HEK293T (cell line): Measurements from ENCODE around the gene RHOJ.

Experiments
- FOXM1 ChIP-seq: fragments of 450-650 bp; IDR thresholded peaks from 2 replicates; pipeline ENCODE4 v1.6.1; 2017; ENCODE audit warnings: mild to moderate bottlenecking, borderline replicate concordance
- L3MBTL2 ChIP-seq: fragments of 450-650 bp; conservative IDR thresholded peaks from 2 replicates; pipeline ENCODE4 v1.6.1; 2016; ENCODE audit warnings: mild to moderate bottlenecking
- SUZ12 ChIP-seq: fragments of 450-650 bp; IDR thresholded peaks from 2 replicates; pipeline ENCODE4 v1.6.1; 2016; ENCODE audit warnings: mild to moderate bottlenecking

- TF ChIP-seq FOXM1 (no peak), L3MBTL2 (no peak), SUZ12 (no peak)
These were observed 3.5 kb upstream of the RHOJ start for GRCh38 chr14:63200767-63201166.
